Measurements from ENCODE around the gene IL33. TPM values are rescaled to one million over a fixed set of nuclear protein-coding genes. Genes with fewer than 3 reads are reported as not detected.

The IL33 gene
- polyA plus RNA-seq, 5 donors, result 89.2 to 184 (median 157) TPM

DNA sequence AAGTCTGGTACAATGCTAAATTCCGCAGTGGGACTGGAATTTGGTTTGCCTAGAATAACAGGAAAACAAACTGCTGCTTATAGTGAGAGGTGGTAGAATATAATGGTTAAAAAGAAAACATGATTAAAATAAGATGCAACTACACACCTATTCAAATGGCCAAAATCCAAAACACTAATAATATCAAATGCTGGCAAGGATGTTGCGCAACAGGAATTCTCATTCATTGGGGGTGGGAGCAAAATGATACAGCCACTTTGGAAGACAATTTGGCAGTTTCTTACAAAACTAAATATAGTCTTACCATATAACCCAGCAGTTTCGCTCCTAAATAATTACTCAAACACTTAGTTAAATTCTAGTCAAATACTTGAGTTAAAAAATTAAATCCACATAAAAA lies 61.8 kb downstream of the IL33 start:
- DNase-seq, result no peak

DNA sequence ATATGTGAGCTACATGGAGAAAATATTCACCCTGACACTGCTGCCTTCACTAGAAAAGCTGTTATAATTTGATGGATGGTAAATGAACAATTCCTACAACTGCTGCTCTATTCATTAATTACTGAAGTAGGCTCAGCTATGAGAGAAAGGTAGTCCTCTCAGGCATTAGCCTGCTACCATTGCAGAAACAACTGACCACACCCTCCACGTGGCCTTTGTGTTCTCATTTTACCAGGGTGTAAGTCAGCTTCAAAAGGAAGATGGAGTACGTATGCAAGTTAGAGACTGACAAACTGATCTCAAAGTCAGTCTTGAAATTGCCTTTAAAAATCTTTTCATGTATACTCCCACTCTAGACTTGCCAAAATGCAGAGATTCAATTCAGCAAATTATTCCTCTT lies 86.3 kb downstream of the IL33 start:
- no peak for DNase-seq

DNA sequence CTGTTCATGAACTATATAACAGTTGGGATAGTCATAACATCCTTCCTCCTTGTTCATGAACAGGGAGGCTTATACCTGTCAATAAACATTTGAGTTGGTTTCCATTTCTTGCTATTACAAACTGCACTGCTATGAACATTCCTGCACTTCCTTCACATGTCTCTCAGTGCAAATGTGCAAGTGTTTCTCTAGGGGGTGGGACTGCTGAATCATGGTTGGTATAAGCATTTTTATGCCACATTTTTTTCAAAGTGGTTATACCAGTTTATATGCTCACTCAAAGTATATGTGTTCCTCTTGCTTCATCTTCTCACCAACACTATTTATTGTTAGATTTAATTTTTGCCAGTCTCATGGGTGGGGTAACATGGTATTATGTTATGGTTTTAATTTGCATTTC lies 86.8 kb downstream of the IL33 start:
- DNase-seq, result no peak

DNA sequence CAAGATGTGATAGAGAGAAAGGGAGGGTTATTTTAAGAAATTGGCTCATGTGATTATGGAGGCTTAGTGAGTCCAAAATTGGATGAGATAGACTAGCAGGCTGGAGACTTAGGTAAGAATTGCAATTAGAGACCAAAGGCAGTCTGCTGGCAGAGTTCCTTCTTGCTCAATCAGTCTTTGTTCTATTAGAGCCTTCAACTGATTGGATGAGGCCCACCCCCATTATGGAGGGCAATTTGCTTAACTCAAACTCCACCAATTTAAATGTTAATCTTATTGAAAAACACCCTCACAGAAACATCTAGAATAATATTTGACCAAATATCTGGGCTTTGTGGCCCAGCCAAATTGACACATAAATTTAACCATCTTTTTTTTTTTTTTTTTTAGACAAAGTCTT lies 88.6 kb downstream of the IL33 start:
- no peak for DNase-seq

DNA sequence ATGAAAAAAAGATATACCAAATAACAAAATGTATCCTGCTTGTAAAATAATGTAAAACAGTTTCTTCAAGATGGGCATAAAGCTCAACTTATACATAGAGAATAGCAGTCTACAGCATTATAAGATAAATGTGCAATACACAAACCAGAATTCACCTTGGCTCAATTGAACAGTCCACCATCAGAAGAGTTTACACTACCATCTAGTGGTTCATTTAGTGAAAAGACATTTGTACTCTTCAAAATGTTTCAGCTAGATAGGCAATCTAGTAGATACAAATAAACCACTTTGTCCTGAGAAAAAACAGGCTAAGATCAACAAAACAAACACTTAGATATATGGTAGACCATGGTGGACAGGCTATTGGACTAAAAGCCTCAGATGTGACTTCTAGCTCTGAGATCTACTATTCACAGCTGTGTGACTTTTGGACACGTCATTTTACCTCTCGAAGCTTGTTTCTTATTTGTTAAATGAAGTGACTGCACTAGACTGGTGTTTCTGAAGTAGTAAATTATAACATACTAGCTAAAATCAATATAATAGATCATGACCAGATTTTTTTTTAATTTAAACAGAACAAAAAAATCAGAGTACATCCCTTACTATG lies 90.5 kb downstream of the IL33 start:
- peak; percentile 13 to 29 for DNase-seq

Other genes with a start within 250 kb of the IL33 start
- 10 to 100 TPM; 19.6 to 29.2 (median 25.8) TPM for gene RANBP6, start 200.2 kb upstream of the IL33 start, polyA plus RNA-seq (ENCODE audit: insufficient read depth in 1 of 5, insufficient read length in 5 of 5, low replicate concordance in 1 of 5)
- gene TPD52L3, start 112.6 kb downstream of the IL33 start, polyA plus RNA-seq (ENCODE audit: insufficient read depth in 1 of 5, insufficient read length in 5 of 5, low replicate concordance in 1 of 5), result not detected
- gene UHRF2, start 197.4 kb downstream of the IL33 start, polyA plus RNA-seq (ENCODE audit: insufficient read depth in 1 of 5, insufficient read length in 5 of 5, low replicate concordance in 1 of 5), result 10 to 100 TPM; 47.8 to 86.0 (median 70.3) TPM